GM23338 (cell line): ENCODE data around the gene AIG1. TPM values are rescaled to one million over a fixed set of nuclear protein-coding genes. Genes with fewer than 3 reads are reported as not detected.

ENCODE experiments used
- ATAC-seq: fragments of 200-7000 bp; cut with Tn5 transposase; 3 replicates; pipeline ENCODE4 v1.9.1; 2020
- DNase-seq: peaks from one replicate; pipeline ENCODE4 v3.0.0-alpha.2; 2015; ENCODE audit warnings: low spot score
- H2AFZ ChIP-seq: fragments of 200-600 bp; sonication (generic); 2 replicates; pipeline ENCODE4 v1.8.0; 2016; ENCODE audit warnings: antibody characterized with exemption, mild to moderate bottlenecking, moderate library complexity
- H3F3A ChIP-seq: fragments of 200-600 bp; sonication (generic); replicated peaks from 2 replicates; pipeline ENCODE4 v1.8.0; 2017; ENCODE audit warnings: antibody characterized with exemption, mixed run types, low read depth
- H3K27ac ChIP-seq: fragments of 200-600 bp; sonication (generic); 2 replicates; pipeline ENCODE4 v1.6.1; 2016; ENCODE audit warnings: low read depth
- H3K27me3 ChIP-seq: fragments of 200-600 bp; sonication (generic); 2 replicates; pipeline ENCODE4 v1.8.0; 2016; ENCODE audit warnings: mild to moderate bottlenecking, mixed run types, moderate library complexity; ENCODE audit not compliant: insufficient read depth
- H3K36me3 ChIP-seq: fragments of 200-600 bp; sonication (generic); 2 replicates; pipeline ENCODE4 v1.8.0; 2016; ENCODE audit warnings: mild to moderate bottlenecking; ENCODE audit not compliant: insufficient read depth
- H3K4me1 ChIP-seq: fragments of 200-600 bp; sonication (generic); 2 replicates; pipeline ENCODE4 v1.8.0; 2016; ENCODE audit warnings: mild to moderate bottlenecking, moderate library complexity; ENCODE audit not compliant: insufficient read depth
- H3K4me2 ChIP-seq: fragments of 200-600 bp; sonication (generic); 2 replicates; pipeline ENCODE4 v1.7.1; 2017; ENCODE audit warnings: mixed run types
- H3K4me3 ChIP-seq: fragments of 200-600 bp; sonication (generic); 2 replicates; pipeline ENCODE4 v1.6.1; 2016; ENCODE audit warnings: mixed run types
- H3K79me2 ChIP-seq: fragments of 200-600 bp; sonication (generic); replicated peaks from 2 replicates; pipeline ENCODE4 v1.8.0; 2017; ENCODE audit warnings: mild to moderate bottlenecking; ENCODE audit not compliant: insufficient read depth
- H3K9me2 ChIP-seq: fragments of 200-600 bp; sonication (generic); 2 replicates; pipeline ENCODE4 v1.8.0; 2017; ENCODE audit not compliant: insufficient read depth
- H4K20me1 ChIP-seq: fragments of 200-600 bp; sonication (generic); replicated peaks from 2 replicates; pipeline ENCODE4 v1.8.0; 2017; ENCODE audit warnings: mild to moderate bottlenecking; ENCODE audit not compliant: insufficient read depth
- H3K27ac Mint-ChIP-seq: 2 replicates; pipeline ENCODE4 v1.8.0; 2020; ENCODE audit warnings: inconsistent platforms, mild to moderate bottlenecking, moderate library complexity, mixed read lengths
- H3K27me3 Mint-ChIP-seq: 3 replicates; pipeline ENCODE4 v1.8.0; 2022; ENCODE audit warnings: low read depth, mild to moderate bottlenecking, moderate library complexity, mixed read lengths, inconsistent platforms; ENCODE audit not compliant: insufficient read depth, poor library complexity
- H3K36me3 Mint-ChIP-seq: 3 replicates; pipeline ENCODE4 v1.8.0; 2021; ENCODE audit warnings: low read depth, mild to moderate bottlenecking, inconsistent platforms, moderate library complexity, mixed read lengths
- H3K4me1 Mint-ChIP-seq: 3 replicates; pipeline ENCODE4 v1.8.0; 2020; ENCODE audit warnings: mild to moderate bottlenecking, inconsistent platforms, mixed read lengths
- H3K4me3 Mint-ChIP-seq: 3 replicates; pipeline ENCODE4 v1.8.0; 2021; ENCODE audit warnings: moderate library complexity, mild to moderate bottlenecking, inconsistent platforms, mixed read lengths
- H3K9me3 Mint-ChIP-seq: 3 replicates; pipeline ENCODE4 v1.8.0; 2020; ENCODE audit warnings: moderate library complexity, mild to moderate bottlenecking, inconsistent platforms, mixed read lengths
- CREB1 ChIP-seq: fragments of 250-450 bp; sonication (Bioruptor Pico); IDR thresholded peaks from 2 replicates; pipeline ENCODE4 v1.5.0; 2020; ENCODE audit warnings: low read depth, mild to moderate bottlenecking, moderate library complexity
- EZH2 ChIP-seq: fragments of 200-600 bp; sonication (generic); IDR thresholded peaks from one replicate; pipeline ENCODE4 v1.8.0; 2017; ENCODE audit warnings: antibody characterized with exemption, mild to moderate bottlenecking, low read depth; ENCODE audit not compliant: unreplicated experiment
- EZH2phosphoT487 ChIP-seq: fragments of 200-600 bp; sonication (generic); IDR thresholded peaks from one replicate; pipeline ENCODE4 v1.8.1; 2018; ENCODE audit warnings: antibody characterized with exemption; ENCODE audit not compliant: unreplicated experiment
- NANOG ChIP-seq: IDR thresholded peaks from 2 replicates; pipeline ENCODE4 v1.6.1; 2016; ENCODE audit warnings: antibody characterized with exemption, borderline replicate concordance
- POLR2AphosphoS5 ChIP-seq: IDR thresholded peaks from 2 replicates; pipeline ENCODE4 v1.6.1; 2016; ENCODE audit warnings: antibody characterized with exemption, low read depth
- ZNF114 ChIP-seq: fragments of 250-450 bp; sonication (Bioruptor Pico); IDR thresholded peaks from 2 replicates; pipeline ENCODE4 v1.5.0; 2020; ENCODE audit warnings: mild to moderate bottlenecking, moderate library complexity
- ZNF331 ChIP-seq: fragments of 250-450 bp; sonication (Bioruptor Pico); IDR thresholded peaks from 2 replicates; pipeline ENCODE4 v1.5.0; 2020; ENCODE audit warnings: low read depth, mild to moderate bottlenecking, moderate library complexity
- ZNF462 ChIP-seq: fragments of 250-450 bp; sonication (Bioruptor Pico); IDR thresholded peaks from 2 replicates; pipeline ENCODE4 v1.5.0; 2020; ENCODE audit warnings: mild to moderate bottlenecking, moderate library complexity
- polyA plus RNA-seq: library from polyadenylated mRNA; unstranded; fragments of >200 nt; fragmentation: Nextera tagmentation; extraction: Ambion mirVana; gene quantifications from 2 replicates; pipeline ENCODE4 v1.2.1, GENCODE V29; 2016
- total RNA-seq: library from RNA; depleted of rRNA; stranded (reverse); fragments of >200 nt; shearing (Covaris generic); gene quantifications from 2 replicates; pipeline ENCODE4 v1.2.3, GENCODE V29; 2014
- TF ChIP-seq, protein P1 (sequence below), 2 experiments: fragments of 200-600 bp in 1 of 2; sonication (generic) in 1 of 2; conservative IDR thresholded peaks; 2 replicates each; pipeline versions ENCODE4 v1.5.1 to v1.6.1; 2016 to 2017; ENCODE audit warnings: antibody characterized with exemption in 2 of 2, low read depth in 2 of 2, mild to moderate bottlenecking in 2 of 2, moderate library complexity in 1 of 2
- TF ChIP-seq, protein P2 (sequence below): IDR thresholded peaks from 2 replicates; pipeline ENCODE4 v1.6.1; 2016; ENCODE audit warnings: antibody characterized with exemption

Gene AIG1
- total and polyA plus RNA-seq, 2 experiments from 2014 or later, result 65.2 to 88.4 TPM

GRCh38 chr6:143034689-143035334, 25.9 kb upstream of the AIG1 start:
- no peaks in the 10 kb centered on the region for H3K27me3 ChIP-seq
- no peaks in the 10 kb centered on the region for H3K9me2 ChIP-seq
- H3K27ac ChIP-seq, result no peak overlapping the region
- Mint-ChIP-seq H3K4me3 (no peak overlapping the region), H3K27ac (no peak overlapping the region), H3K9me3 (no peaks in the 10 kb centered on the region), H3K4me1 (no peaks in the 10 kb centered on the region), H3K27me3 (no peaks in the 10 kb centered on the region), H3K36me3 (no peaks in the 10 kb centered on the region)
- no peak overlapping the region for H3K4me3 ChIP-seq
- no peak overlapping the region for H3K4me2 ChIP-seq
- H4K20me1 ChIP-seq, result no peaks in the 10 kb centered on the region
- no peak overlapping the region for H2AFZ ChIP-seq
- no peaks in the 10 kb centered on the region for H3K4me1 ChIP-seq
- DNase-seq (no peak), ATAC-seq (no peak)
- H3K36me3 ChIP-seq, result no peaks in the 10 kb centered on the region
- no peaks in the 10 kb centered on the region for H3F3A ChIP-seq
- no peaks in the 10 kb centered on the region for H3K79me2 ChIP-seq
- no peak for TF ChIP-seq POLR2AphosphoS5
- TF ChIP-seq, protein P1, sequence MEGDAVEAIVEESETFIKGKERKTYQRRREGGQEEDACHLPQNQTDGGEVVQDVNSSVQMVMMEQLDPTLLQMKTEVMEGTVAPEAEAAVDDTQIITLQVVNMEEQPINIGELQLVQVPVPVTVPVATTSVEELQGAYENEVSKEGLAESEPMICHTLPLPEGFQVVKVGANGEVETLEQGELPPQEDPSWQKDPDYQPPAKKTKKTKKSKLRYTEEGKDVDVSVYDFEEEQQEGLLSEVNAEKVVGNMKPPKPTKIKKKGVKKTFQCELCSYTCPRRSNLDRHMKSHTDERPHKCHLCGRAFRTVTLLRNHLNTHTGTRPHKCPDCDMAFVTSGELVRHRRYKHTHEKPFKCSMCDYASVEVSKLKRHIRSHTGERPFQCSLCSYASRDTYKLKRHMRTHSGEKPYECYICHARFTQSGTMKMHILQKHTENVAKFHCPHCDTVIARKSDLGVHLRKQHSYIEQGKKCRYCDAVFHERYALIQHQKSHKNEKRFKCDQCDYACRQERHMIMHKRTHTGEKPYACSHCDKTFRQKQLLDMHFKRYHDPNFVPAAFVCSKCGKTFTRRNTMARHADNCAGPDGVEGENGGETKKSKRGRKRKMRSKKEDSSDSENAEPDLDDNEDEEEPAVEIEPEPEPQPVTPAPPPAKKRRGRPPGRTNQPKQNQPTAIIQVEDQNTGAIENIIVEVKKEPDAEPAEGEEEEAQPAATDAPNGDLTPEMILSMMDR (conservative IDR thresholded peaks at IDR 0.05; ENCODE audit: low read depth in 2 of 2), result no peak
- no peak for TF ChIP-seq EZH2
- TF ChIP-seq NANOG, result no peak
- TF ChIP-seq ZNF114, result no peak
- TF ChIP-seq, protein P2, sequence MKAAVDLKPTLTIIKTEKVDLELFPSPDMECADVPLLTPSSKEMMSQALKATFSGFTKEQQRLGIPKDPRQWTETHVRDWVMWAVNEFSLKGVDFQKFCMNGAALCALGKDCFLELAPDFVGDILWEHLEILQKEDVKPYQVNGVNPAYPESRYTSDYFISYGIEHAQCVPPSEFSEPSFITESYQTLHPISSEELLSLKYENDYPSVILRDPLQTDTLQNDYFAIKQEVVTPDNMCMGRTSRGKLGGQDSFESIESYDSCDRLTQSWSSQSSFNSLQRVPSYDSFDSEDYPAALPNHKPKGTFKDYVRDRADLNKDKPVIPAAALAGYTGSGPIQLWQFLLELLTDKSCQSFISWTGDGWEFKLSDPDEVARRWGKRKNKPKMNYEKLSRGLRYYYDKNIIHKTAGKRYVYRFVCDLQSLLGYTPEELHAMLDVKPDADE, result no peak
- TF ChIP-seq EZH2phosphoT487, result no peak
- TF ChIP-seq ZNF331 (CRISPR knock-in tag), result no peak

DNA sequence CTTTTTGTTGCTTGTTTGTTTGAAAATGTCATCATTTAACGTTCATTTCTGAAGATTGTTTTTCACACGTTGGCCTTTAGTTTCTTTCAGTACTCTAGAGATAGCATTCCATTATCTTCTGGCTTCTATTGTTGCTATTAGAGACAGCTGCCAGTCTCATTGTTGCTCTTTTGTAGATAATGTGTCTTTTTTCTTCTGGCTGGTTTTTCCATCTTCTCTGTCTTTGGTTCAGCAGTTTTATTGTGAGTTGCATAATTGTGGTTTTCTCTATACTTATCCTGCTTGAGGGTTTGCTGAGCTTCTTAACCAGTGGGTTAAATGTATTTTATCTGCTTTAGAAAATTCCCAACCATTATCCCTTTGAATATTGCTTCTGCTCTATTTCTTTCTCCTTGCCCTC, 23.2 kb upstream of the AIG1 start:
- no peaks in the 10 kb centered on the region for H3F3A ChIP-seq
- H3K4me1 Mint-ChIP-seq, result no peaks in the 10 kb centered on the region
- H4K20me1 ChIP-seq, result no peaks in the 10 kb centered on the region
- no peak overlapping the region for H3K4me3 ChIP-seq
- no peaks in the 10 kb centered on the region for H3K9me2 ChIP-seq
- H3K27me3 ChIP-seq, result no peaks in the 10 kb centered on the region
- H3K27me3 Mint-ChIP-seq, result no peaks in the 10 kb centered on the region
- no peaks in the 10 kb centered on the region for H3K79me2 ChIP-seq
- TF ChIP-seq NANOG, result no peak
- TF ChIP-seq, protein P2, result no peak
- TF ChIP-seq EZH2, result no peak
- TF ChIP-seq ZNF462 (CRISPR knock-in tag), result no peak
- no peak for TF ChIP-seq POLR2AphosphoS5
- no peak for TF ChIP-seq CREB1 (CRISPR knock-in tag)
- H3K4me3 Mint-ChIP-seq, result no peak overlapping the region
- no peak overlapping the region for H3K4me2 ChIP-seq
- H3K27ac ChIP-seq, result no peak overlapping the region
- H2AFZ ChIP-seq, result no peak overlapping the region
- H3K36me3 Mint-ChIP-seq, result no peaks in the 10 kb centered on the region
- no peak for DNase-seq
- H3K36me3 ChIP-seq, result no peaks in the 10 kb centered on the region
- no peak for ATAC-seq
- H3K4me1 ChIP-seq, result no peaks in the 10 kb centered on the region
- H3K9me3 Mint-ChIP-seq, result no peaks in the 10 kb centered on the region
- H3K27ac Mint-ChIP-seq, result no peak overlapping the region
